NCI-H1436 treated with DMSO at 0.1 percent for 48 hours (cell line): Measurements from ENCODE around the gene TAOK1.
A peak's percentile ranks its signal among the peaks of the same experiment; 100 is the strongest.

Experiments
- DNase-seq: peaks from one replicate; lab custom pipeline; 2025; lab: John Stamatoyannopoulos, UW

TAOK1 gene

GRCh38 chr17:29583324-29584248 is 193.4 kb downstream of the TAOK1 start:
- DNase-seq, result no peak

- no peak for DNase-seq
Measured at GRCh38 chr17:29584452-29585079, 194.4 kb downstream of the TAOK1 start.

DNA sequence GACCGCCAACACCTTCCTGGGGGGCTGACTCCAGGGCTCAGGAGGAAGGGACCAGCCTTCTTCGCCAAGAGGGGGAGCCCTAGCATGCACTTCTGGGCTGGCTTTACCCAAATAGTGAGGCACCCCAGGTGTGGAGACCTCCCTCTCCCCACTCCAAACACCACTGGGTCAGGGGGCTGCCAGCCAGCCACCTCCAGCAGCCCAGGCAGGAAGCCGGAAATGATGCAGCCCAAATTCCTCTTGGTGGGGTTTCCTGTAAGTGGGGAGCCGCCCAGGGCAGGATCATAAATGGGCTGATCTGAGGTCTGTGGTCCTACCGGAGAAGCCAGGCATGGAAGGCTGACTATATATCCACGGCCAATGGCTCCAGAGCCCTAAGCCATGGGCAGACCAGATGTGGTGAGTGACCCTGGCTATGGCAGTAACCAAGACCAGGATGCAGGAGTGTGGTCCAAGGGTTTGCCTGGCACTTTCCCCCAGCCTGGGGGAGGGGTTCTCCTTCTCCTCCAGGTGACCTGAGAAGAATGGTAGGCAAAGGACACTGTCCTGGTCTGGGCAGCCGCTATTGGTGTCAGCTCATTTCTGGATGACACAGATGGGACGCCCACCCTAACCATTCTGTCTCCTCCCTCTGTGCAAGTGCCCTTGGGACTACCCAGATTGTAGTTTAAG is 195.1 kb downstream of the TAOK1 start:
- DNase-seq, result no peak

GRCh38 chr17:29586676-29587469 is 196.7 kb downstream of the TAOK1 start:
- no peak for DNase-seq

GRCh38 chr17:29587591-29587990 is 197.4 kb downstream of the TAOK1 start:
- no peak for DNase-seq

DNA sequence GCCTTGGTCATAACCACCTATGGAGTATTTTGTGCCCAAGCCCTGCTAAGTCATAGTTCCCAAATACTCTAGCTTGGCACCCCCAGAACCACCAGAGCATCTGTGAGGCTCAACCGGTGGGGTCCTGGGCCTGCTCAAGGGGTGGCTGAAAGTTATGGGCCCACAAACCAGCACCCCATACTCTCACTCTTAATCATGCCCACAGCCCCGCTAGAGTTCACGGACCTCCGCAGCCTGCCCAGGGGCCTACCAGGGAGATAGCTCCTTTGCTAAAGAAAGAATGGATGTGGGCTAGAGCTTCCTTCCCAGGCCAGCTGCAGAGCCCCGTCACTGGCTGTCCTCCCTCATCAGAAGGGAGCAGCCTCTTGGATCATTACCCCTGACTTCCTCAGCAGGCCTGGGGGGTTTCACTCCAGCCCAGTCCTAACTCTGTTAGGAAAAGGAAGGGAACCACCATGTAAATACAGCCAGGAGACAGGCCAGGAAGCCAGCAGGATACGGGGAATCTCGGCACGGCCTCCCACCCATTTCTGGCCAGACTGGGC is 197.9 kb downstream of the TAOK1 start:
- DNase-seq, result no peak

- no peak for DNase-seq
Measured at GRCh38 chr17:29588562-29589411, 198.6 kb downstream of the TAOK1 start.

DNA sequence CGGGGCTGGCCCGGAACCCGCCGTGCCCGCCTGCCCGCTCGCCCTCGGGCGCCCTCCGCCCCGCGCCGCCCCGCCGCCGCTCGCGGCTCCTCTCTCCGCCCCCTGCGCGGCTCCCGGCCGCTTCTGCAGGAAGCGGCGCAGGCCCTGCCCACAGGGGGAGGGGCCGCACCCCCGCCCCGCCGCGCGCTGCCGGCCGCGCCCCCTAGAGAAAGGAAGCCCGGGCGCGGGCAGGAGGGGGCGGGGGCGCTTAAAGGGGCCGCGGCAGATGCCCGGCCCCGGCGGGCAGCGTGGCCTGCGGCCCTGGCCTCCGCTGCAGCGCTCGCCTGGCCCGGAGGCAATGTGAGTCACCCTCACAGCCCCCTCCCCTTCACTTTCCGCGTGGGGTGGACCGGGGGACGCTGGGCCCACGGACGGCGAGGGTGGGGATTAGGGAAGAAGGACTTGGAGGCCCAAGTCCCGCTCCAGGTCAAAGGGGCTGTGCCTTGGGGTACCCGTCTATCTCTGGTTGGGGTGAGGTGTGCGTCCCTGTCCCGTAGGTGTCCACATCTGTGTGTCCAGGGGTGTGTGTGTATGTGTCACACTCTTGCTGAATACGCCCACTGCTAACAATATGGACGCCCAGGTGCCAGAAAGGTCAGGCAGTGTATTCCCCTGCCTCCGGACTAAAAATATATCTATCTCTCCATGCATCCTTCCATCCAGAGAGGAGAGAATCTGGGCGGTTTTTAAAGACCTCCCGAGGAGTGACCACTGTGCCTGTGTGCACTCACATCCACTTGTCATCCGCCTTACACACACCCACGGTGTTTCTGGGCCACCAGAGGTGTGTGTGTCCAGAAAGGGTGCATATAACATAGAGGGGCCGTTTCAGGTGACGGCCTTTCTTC is 199.6 kb downstream of the TAOK1 start, which contains the start of gene GIT1:
Gene GIT1, minus strand, starts transcription at position 125 of the 887 bp plus-strand sequence. CDS start 270 bp downstream, outside the sequence.
- peak; percentile 33 for DNase-seq

DNA sequence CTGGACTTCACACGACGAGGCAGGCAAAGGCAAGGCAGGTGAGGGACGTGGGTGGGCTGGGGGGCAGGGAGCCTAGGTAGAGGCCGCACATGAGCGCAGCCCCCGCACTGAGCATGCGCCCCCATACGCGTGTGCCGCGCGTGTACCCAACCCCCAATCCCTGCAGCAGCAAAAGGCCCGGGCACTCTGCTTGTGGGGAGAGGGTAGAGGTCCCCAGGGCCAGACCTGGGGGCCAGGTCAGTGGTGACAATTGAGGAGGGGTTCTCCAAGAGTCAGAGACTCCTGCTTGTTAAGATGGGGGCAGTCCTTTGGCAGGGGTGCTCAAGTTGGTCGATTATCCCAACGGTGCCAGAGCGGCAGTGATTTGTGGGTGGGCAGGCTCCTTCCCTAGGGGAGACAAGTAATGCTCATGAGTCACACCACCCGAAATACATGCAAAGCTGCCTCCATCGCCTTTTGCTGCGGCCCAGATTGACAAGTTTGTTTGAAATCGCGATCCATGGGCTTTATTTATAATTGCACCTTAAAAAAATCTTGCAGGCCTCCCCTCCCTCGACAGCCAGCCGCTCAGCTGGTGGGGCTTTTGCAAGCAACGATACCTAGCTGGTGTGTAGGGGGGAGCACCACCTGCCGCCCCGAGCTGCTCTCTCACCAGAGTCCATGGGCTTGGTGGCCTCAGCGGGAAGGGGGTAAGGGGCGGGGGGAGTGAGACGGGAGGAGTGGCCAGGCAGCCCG is 200.4 kb downstream of the TAOK1 start:
- peak; percentile 53 for DNase-seq

DNA sequence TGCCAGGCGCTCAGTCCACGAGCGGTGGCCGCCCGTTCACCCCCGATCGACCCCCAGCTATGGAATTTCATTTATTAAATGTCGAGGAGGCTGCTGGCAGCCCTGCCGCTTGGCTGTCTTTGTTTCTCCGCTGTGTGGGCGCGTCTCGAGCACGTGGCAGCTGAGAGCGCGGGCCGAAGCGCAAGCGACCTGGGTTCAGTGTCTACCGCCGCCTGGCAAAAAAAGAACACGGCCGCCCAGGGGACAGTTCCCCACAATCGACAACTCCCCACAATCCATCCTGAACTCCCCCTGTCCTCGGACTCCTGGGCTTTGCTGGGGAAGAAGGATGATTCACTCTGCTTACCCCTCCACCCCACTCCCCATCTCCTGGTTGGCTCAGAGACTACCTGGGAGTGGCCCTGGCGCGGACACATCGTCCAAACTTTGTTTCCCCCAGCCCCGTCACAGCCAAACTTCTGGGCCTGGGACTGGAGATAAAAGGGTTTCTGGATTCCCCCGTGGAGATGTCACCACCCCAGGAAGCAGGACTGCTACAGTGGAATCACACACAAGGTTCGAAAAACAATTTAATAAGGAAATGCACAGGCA is 201.1 kb downstream of the TAOK1 start:
- no peak for DNase-seq

- peak; percentile 90 for DNase-seq
Measured at GRCh38 chr17:29591737-29592608, 201.8 kb downstream of the TAOK1 start.

DNA sequence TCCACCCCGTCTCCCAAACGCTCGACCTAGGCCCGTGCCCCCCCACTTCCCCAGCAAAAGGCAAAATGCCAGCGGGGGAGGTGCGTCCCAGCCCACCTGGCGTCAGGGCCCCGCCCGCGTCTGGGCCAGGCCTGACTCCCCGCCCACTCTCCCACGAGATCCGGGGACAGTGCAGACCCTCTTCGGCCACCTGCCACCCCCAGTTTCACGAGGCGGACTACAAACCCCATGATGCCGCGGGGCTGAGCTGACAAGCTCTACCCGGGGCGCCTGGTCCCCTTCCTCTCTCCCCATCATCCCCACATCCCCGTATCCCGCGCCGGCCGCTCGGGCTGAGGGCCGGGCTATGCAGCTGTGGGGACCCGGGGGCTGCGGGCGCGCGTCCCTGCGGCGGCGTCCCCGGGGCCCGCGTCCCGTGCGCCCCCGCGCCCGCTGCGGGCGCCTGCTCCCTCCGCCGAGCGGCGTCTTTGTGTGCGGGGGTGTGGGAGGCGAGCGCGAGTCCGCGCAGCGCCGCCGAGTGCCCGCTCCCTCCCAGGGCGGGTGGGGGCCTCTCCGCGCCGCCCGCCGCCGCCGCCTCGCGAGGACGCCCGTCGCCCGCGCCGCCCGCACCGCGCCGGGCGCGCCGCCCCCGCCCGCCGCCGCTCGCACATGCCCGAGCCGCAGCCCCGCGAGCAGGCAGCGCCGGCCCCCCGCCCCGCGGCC is 202.8 kb downstream of the TAOK1 start, which contains the start of gene ANKRD13B:
Gene ANKRD13B, plus strand, starts transcription at position 283 of the 702 bp plus-strand sequence. CDS start 490 bp downstream, outside the sequence.
- peak; percentile 44 for DNase-seq

DNA sequence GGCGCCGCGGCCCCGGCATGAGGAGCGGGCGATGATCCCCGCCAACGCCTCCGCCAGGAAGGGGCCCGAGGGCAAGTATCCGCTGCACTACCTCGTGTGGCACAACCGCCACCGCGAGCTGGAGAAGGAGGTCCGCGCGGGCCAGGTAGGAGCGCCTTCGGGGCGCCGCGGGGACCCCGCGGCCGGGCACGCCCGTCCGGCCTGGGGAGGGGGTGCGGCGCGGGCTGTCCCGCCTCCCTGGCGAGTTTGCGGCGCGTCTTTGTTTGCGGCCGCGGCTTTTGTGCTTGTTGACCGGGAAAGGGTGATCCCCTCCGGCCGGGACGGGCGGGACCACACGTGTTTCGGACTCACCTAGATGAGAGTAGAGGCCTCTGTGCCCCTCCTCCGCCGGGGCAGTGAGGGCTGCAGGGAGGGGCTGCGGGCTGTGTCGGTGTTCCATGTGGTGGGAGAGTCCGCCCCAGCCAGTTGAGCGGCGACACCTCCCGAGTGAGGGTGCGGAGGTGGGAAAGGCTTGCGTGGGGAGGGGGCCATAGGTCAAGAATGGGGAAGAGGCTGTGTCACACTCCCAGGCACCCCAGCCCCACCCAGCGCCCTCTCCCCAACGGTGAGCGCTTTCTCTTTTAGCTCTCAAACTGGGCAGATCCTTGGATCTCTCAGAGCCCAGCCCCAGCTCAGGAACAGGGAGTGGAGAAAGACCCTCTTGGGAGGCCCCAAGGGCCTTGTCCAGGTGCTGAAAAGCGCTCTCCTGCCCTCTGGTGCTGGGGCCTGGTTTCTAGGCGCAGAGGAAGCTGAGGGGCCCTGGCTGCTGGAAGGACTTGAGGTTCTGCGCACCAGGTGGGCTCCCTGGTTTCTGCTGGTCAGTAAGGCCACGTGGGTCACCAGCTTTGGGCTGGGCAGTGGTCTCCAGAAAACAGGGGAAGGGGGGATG is 203.7 kb downstream of the TAOK1 start:
- no peak for DNase-seq

GRCh38 chr17:29594519-29595090 is 204.4 kb downstream of the TAOK1 start:
- DNase-seq, result no peak
